Mesendoderm (in vitro differentiated cells): ENCODE data around the gene KAZN.

Source experiments
- DNase-seq: peaks from one replicate; pipeline ENCODE4 v3.0.0; 2013
- H2AK5ac ChIP-seq: 2 replicates; pipeline ENCODE4 v1.6.1; 2013; ENCODE audit warnings: low read length, inconsistent platforms
- H2BK120ac ChIP-seq: 2 replicates; pipeline ENCODE4 v1.6.1; 2013; ENCODE audit warnings: low read depth, mild to moderate bottlenecking, low read length, moderate library complexity, mixed read lengths
- H2BK15ac ChIP-seq: replicated peaks from 2 replicates; pipeline ENCODE4 v1.6.1; 2013; ENCODE audit warnings: low read depth, mild to moderate bottlenecking, moderate library complexity
- H2BK5ac ChIP-seq: 2 replicates; pipeline ENCODE4 v1.6.1; 2013; ENCODE audit warnings: low read length, inconsistent platforms
- H3K18ac ChIP-seq: 2 replicates; pipeline ENCODE4 v1.6.1; 2013; ENCODE audit warnings: mild to moderate bottlenecking, low read length, mixed read lengths
- H3K23ac ChIP-seq: one replicate; pipeline ENCODE4 v1.6.1; 2013; ENCODE audit warnings: low read length
- H3K27ac ChIP-seq: 2 replicates; pipeline ENCODE4 v1.5.1; 2013; ENCODE audit warnings: low read depth, mild to moderate bottlenecking, inconsistent platforms, low read length, moderate library complexity
- H3K27me3 ChIP-seq: 2 replicates; pipeline ENCODE4 v1.6.1; 2013; ENCODE audit warnings: low read length, control low read depth, mild to moderate bottlenecking, inconsistent platforms; ENCODE audit not compliant: insufficient read depth, poor library complexity
- H3K36me3 ChIP-seq: 2 replicates; pipeline ENCODE4 v1.6.1; 2013; ENCODE audit warnings: low read length, inconsistent platforms; ENCODE audit not compliant: control insufficient read depth, insufficient read depth
- H3K4ac ChIP-seq: one replicate; pipeline ENCODE4 v1.6.1; 2013; ENCODE audit warnings: low read depth, mild to moderate bottlenecking, low read length, moderate library complexity
- H3K4me1 ChIP-seq: 2 replicates; pipeline ENCODE4 v1.6.1; 2013; ENCODE audit warnings: low read depth, low read length, inconsistent platforms; ENCODE audit not compliant: control insufficient read depth
- H3K4me2 ChIP-seq: 2 replicates; pipeline ENCODE4 v1.6.1; 2013; ENCODE audit warnings: low read length
- H3K4me3 ChIP-seq: 2 replicates; pipeline ENCODE4 v1.5.1; 2013; ENCODE audit warnings: mild to moderate bottlenecking, low read length
- H3K56ac ChIP-seq: one replicate; pipeline ENCODE4 v1.6.1; 2013; ENCODE audit warnings: low read length
- H3K79me1 ChIP-seq: 2 replicates; pipeline ENCODE4 v1.6.1; 2013; ENCODE audit warnings: low read length, inconsistent platforms
- H3K79me2 ChIP-seq: 2 replicates; pipeline ENCODE4 v1.6.1; 2013; ENCODE audit warnings: mild to moderate bottlenecking, low read length; ENCODE audit not compliant: control insufficient read depth, insufficient read depth
- H3K9ac ChIP-seq: 2 replicates; pipeline ENCODE4 v1.6.1; 2013; ENCODE audit warnings: low read length, inconsistent platforms
- H4K5ac ChIP-seq: one replicate; pipeline ENCODE4 v1.6.1; 2013; ENCODE audit warnings: low read length
- H4K8ac ChIP-seq: one replicate; pipeline ENCODE4 v1.6.1; 2013; ENCODE audit warnings: low read depth, mild to moderate bottlenecking, control low read depth, low read length, moderate library complexity
- WGBS: extraction: QIAGEN DNeasy Blood & Tissue Kit; methylation state at CpG from one replicate; pipeline ENCODE4 v1.1.7; 2013; ENCODE audit warnings: low lambda C conversion rate, missing lambda C conversion rate; ENCODE audit not compliant: insufficient coverage; ENCODE audit errors: extremely low coverage; 5-methylcytosine and 5-hydroxymethylcytosine counted together

Gene KAZN

GRCh38 chr1:14976256-14976655 is 377.8 kb downstream of the KAZN start:
- Histone ChIP-seq H3K4me3 (no peak overlapping the region), H3K4me1 (no peaks in the 10 kb centered on the region), H3K18ac (no peak overlapping the region), H2AK5ac (no peak overlapping the region), H3K79me1 (no peaks in the 10 kb centered on the region), H3K36me3 (no peaks in the 10 kb centered on the region), H3K27me3 (no peaks in the 10 kb centered on the region), H2BK5ac (no peak overlapping the region), H4K8ac (no peak overlapping the region), H3K4me2 (no peak overlapping the region), H3K56ac (no peak overlapping the region), H3K27ac (no peak overlapping the region), H3K9ac (no peak overlapping the region), H4K5ac (no peak overlapping the region), H2BK120ac (no peak overlapping the region), H2BK15ac (no peak overlapping the region), H3K23ac (no peak overlapping the region), H3K4ac (no peak overlapping the region), H3K79me2 (no peaks in the 10 kb centered on the region)
- DNase-seq = no peak
- WGBS = no CpG with 5 or more reads among the region's 13 CpGs

GRCh38 chr1:14977338-14977931 is 378.9 kb downstream of the KAZN start:
- H3K4me3 ChIP-seq = no peak overlapping the region
- no peak overlapping the region for H4K8ac ChIP-seq
- no peaks in the 10 kb centered on the region for H3K27me3 ChIP-seq
- no peak overlapping the region for H4K5ac ChIP-seq
- no peaks in the 10 kb centered on the region for H3K79me2 ChIP-seq
- H2BK15ac ChIP-seq = no peak overlapping the region
- no CpG with 5 or more reads among the region's 15 CpGs for WGBS
- H3K9ac ChIP-seq = no peak overlapping the region
- H3K36me3 ChIP-seq = no peaks in the 10 kb centered on the region
- no peak overlapping the region for H3K56ac ChIP-seq
- H2AK5ac ChIP-seq = no peak overlapping the region
- no peaks in the 10 kb centered on the region for H3K79me1 ChIP-seq
- no peak overlapping the region for H2BK120ac ChIP-seq
- no peak overlapping the region for H3K4ac ChIP-seq
- H3K27ac ChIP-seq = no peak overlapping the region
- H3K4me1 ChIP-seq = no peaks in the 10 kb centered on the region
- H3K4me2 ChIP-seq = no peak overlapping the region
- H3K23ac ChIP-seq = no peak overlapping the region
- DNase-seq = no peak
- H2BK5ac ChIP-seq = no peak overlapping the region
- no peak overlapping the region for H3K18ac ChIP-seq

GRCh38 chr1:14980621-14981218 is 382.2 kb downstream of the KAZN start:
- Histone ChIP-seq H3K79me1 (no peaks in the 10 kb centered on the region), H3K18ac (no peak overlapping the region), H3K56ac (no peak overlapping the region), H3K27me3 (no peaks in the 10 kb centered on the region), H3K79me2 (no peaks in the 10 kb centered on the region), H3K4me2 (no peak overlapping the region), H3K4me1 (no peaks in the 10 kb centered on the region), H3K9ac (no peak overlapping the region), H2AK5ac (no peak overlapping the region), H3K36me3 (no peaks in the 10 kb centered on the region), H4K8ac (no peak overlapping the region), H3K4me3 (no peak overlapping the region), H2BK15ac (no peak overlapping the region), H3K27ac (no peak overlapping the region), H3K23ac (no peak overlapping the region), H3K4ac (no peak overlapping the region), H4K5ac (no peak overlapping the region), H2BK5ac (no peak overlapping the region), H2BK120ac (no peak overlapping the region)
- WGBS = no CpG with 5 or more reads among the region's 17 CpGs
- DNase-seq = peak; percentile 40

GRCh38 chr1:14982029-14982428 is 383.5 kb downstream of the KAZN start:
- Histone ChIP-seq H3K9ac (no peak overlapping the region), H3K4me3 (no peak overlapping the region), H3K27me3 (no peaks in the 10 kb centered on the region), H3K56ac (no peak overlapping the region), H4K5ac (no peak overlapping the region), H3K79me2 (no peaks in the 10 kb centered on the region), H3K4ac (no peak overlapping the region), H2BK120ac (no peak overlapping the region), H3K36me3 (no peaks in the 10 kb centered on the region), H3K4me1 (no peaks in the 10 kb centered on the region), H3K27ac (no peak overlapping the region), H3K18ac (no peak overlapping the region), H3K23ac (peak overlapping the region; percentile 45), H3K79me1 (no peaks in the 10 kb centered on the region), H2BK5ac (no peak overlapping the region), H2BK15ac (no peak overlapping the region), H3K4me2 (no peak overlapping the region), H4K8ac (no peak overlapping the region), H2AK5ac (no peak overlapping the region)
- no peak for DNase-seq
- no CpG with 5 or more reads among the region's 14 CpGs for WGBS

- Histone ChIP-seq H3K4me3 (no peak overlapping the region), H3K4ac (no peak overlapping the region), H2BK15ac (no peak overlapping the region), H2BK120ac (no peak overlapping the region), H3K9ac (no peak overlapping the region), H3K79me2 (no peaks in the 10 kb centered on the region), H3K27ac (no peak overlapping the region), H3K4me1 (no peaks in the 10 kb centered on the region), H4K5ac (no peak overlapping the region), H3K56ac (no peak overlapping the region), H3K23ac (no peak overlapping the region), H3K79me1 (no peaks in the 10 kb centered on the region), H3K27me3 (no peaks in the 10 kb centered on the region), H3K4me2 (no peak overlapping the region), H4K8ac (no peak overlapping the region), H2BK5ac (no peak overlapping the region), H3K18ac (no peak overlapping the region), H2AK5ac (no peak overlapping the region), H3K36me3 (no peaks in the 10 kb centered on the region)
- no CpG with 5 or more reads among the region's 13 CpGs for WGBS
- no peak for DNase-seq
Measured at GRCh38 chr1:14983277-14983676, 384.8 kb downstream of the KAZN start.

GRCh38 chr1:14986168-14986567 is 387.7 kb downstream of the KAZN start:
- Histone ChIP-seq H3K4me2 (no peak overlapping the region), H3K4ac (no peak overlapping the region), H3K36me3 (no peaks in the 10 kb centered on the region), H2BK15ac (no peak overlapping the region), H2BK5ac (no peak overlapping the region), H2BK120ac (no peak overlapping the region), H2AK5ac (no peak overlapping the region), H3K9ac (no peak overlapping the region), H3K27ac (no peak overlapping the region), H3K27me3 (no peaks in the 10 kb centered on the region), H3K79me1 (no peaks in the 10 kb centered on the region), H4K5ac (no peak overlapping the region), H3K4me1 (no peaks in the 10 kb centered on the region), H4K8ac (no peak overlapping the region), H3K18ac (no peak overlapping the region), H3K4me3 (no peak overlapping the region), H3K79me2 (no peaks in the 10 kb centered on the region), H3K56ac (no peak overlapping the region), H3K23ac (no peak overlapping the region)
- DNase-seq = no peak
- no CpG with 5 or more reads among the region's 8 CpGs for WGBS
